Upper lobe of left lung (tissue), 4 donors: ENCODE measurements around the gene ORM1.

Experiments
- CTCF ChIP-seq, 6 experiments: fragments of 450-650 bp in 4 of 6; fragments of 200-600 bp in 2 of 6; sonication (generic) in 2 of 6; IDR thresholded peaks; one replicate each; pipeline ENCODE4 v1.5.1; 2016 to 2019; ENCODE audit warnings: antibody characterized with exemption in 6 of 6
- POLR2A ChIP-seq, 4 donors: fragments of 450-650 bp; IDR thresholded peaks; one replicate each; pipeline ENCODE4 v1.5.1; 2016 to 2017; ENCODE audit warnings: antibody characterized with exemption in 4 of 4, mild to moderate bottlenecking in 2 of 4
- POLR2AphosphoS5 ChIP-seq, 2 donors: sonication (generic); formaldehyde crosslinking; IDR thresholded peaks; one replicate each; pipeline ENCODE4 v1.5.1; 2017; ENCODE audit warnings: antibody characterized with exemption in 2 of 2

- TF ChIP-seq CTCF (IDR thresholded peaks at IDR 0.05) (no peak), POLR2AphosphoS5 (IDR thresholded peaks at IDR 0.05) (no peak), POLR2A (IDR thresholded peaks at IDR 0.05) (no peak)
Observed at GRCh38 chr9:114282104-114282485, 40.8 kb upstream of the ORM1 start.
